Activated T-helper 9 cell treated with anti-CD3 and anti-CD28 coated beads, Interleukin-2, amount 50 U/mL, for 16 hours (primary cell): ENCODE results near the gene ZNF831.

Source experiments
- DNase-seq: peaks from one replicate; pipeline ENCODE4 v3.0.0-alpha.2; 2020; ENCODE audit warnings: low read depth

Gene ZNF831

DNA sequence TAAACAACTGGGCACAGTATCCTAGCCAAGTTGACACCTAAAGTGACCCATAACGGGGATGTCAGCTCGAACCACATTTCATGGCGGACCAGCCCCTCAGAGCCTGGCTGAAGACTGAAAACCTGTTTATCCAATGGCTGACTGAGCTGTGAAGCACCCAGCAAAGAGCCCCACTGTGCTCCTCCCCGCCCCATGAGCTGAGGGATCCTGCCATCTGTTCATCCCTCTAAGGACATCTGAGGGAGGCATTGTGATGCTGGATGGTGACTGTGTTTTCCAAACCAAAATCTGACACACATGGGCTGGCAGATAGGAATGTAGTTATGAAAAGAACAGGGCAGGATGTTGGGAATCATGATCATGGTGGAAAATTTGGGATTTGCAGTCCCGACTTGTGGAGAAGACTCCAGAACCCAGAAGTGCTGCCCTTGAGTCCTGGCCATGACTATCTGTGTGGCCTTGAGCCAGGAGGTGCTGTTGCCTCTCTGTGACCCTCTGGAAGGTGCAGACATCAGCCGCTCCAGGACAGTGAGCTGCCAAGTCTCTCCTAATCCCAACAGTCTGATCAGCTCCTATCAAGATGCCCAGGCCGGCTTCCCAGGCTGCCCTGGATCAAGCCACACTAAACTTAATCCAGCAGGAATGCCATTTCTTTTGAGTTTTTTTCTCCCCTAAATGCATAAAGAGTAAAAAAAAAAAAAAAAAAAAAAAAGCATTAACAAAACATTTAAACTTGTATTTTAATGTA lies 142.5 kb downstream of the ZNF831 start:
- DNase-seq, result no peak

DNA sequence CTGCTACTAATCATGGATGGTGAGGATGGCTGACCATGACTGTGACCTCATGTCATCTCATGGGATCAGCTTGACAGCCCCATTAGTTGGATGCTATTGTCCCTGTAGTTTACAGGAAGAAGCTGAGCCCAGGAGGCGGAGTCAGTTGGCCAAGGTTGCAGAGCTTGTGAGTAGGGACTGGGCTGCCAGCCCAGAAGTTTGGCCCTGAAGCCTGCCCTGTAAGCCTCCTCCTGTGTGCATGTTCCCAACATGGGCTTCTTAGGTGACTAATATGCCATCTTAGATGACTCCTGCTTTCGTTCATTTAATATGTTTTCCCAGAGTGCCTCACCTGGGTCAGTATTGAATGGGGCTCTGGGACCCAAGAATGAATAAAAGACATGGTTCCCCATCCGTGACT lies 143.6 kb downstream of the ZNF831 start:
- DNase-seq, result no peak
